K562 (cell line): ENCODE measurements around the gene TLDC2.
"Not testable (repeated sequence)": the region's sequence is repeated elsewhere in the genome, so short reads cannot be mapped to it uniquely, and the experiment has no call there.

ENCODE experiments used
- CHD1 ChIP-seq: fragments of 200-600 bp; sonication (generic); IDR thresholded peaks from one replicate; pipeline ENCODE4 v1.6.1; 2012; ENCODE audit warnings: mild to moderate bottlenecking, moderate library complexity, low read length, inconsistent platforms
- CTCF ChIP-seq, 3 experiments: IDR thresholded peaks in 2 of 3; conservative IDR thresholded peaks in 1 of 3; 2 replicates each; pipeline ENCODE4 v1.5.1; 2011 to 2012; ENCODE audit warnings: low read length in 3 of 3, mild to moderate bottlenecking in 3 of 3, control low read depth in 2 of 3, improper control_type of control experiment in 1 of 3, inconsistent platforms in 1 of 3, low read depth in 1 of 3, mixed read lengths in 1 of 3, moderate library complexity in 1 of 3; ENCODE audit not compliant: insufficient read depth in 2 of 3
- IFI16 ChIP-seq: fragments of 250-450 bp; sonication (Bioruptor Pico); IDR thresholded peaks from 2 replicates; pipeline ENCODE4 v2.1.2; 2022; ENCODE audit warnings: mild to moderate bottlenecking, inconsistent platforms
- NFIC ChIP-seq: fragments of 450-650 bp; IDR thresholded peaks from 2 replicates; pipeline ENCODE4 v1.6.1; 2017; ENCODE audit warnings: mild to moderate bottlenecking, inconsistent platforms
- POLR2A ChIP-seq: fragments of 450-650 bp; conservative IDR thresholded peaks from 2 replicates; pipeline ENCODE4 v1.6.1; 2016
- SREBF2 ChIP-seq: sonication (generic); formaldehyde crosslinking; IDR thresholded peaks from 2 replicates; pipeline ENCODE4 v1.4.0; 2020; ENCODE audit warnings: mild to moderate bottlenecking, missing genetic modification reagents
- XRCC3 ChIP-seq: fragments of 450-650 bp; IDR thresholded peaks from 2 replicates; pipeline ENCODE4 v1.6.1; 2017; ENCODE audit warnings: mild to moderate bottlenecking, moderate library complexity
- ZNF24 ChIP-seq: fragments of 450-650 bp; IDR thresholded peaks from 2 replicates; pipeline ENCODE4 v1.6.1; 2016
- ZNF644 ChIP-seq: fragments of 200-800 bp; sonication (Bioruptor generic); IDR thresholded peaks from 2 replicates; pipeline ENCODE4 v1.6.1; 2016; ENCODE audit warnings: low read depth, missing genetic modification characterization, missing compliant biosample characterization

GRCh38 chr20:36936761-36937401, 60.9 kb downstream of the TLDC2 start:
- not testable (repeated sequence) for TF ChIP-seq XRCC3; ZNF644; CHD1; NFIC; SREBF2; POLR2A; IFI16 (CRISPR knock-in tag); CTCF (IDR thresholded peaks at IDR 0.05 in 2 of 3, conservative IDR thresholded peaks at IDR 0.05 in 1 of 3; ENCODE audit: insufficient read depth in 2 of 3, low read depth in 1 of 3, low read length in 3 of 3); ZNF24
